Chondrocyte (in vitro differentiated cells): ENCODE measurements around the gene ZC3H12A. TPM values are rescaled to one million over a fixed set of nuclear protein-coding genes. Genes with fewer than 3 reads are reported as not detected.

Experiments used
- DNase-seq: peaks from one replicate; pipeline ENCODE4 v3.0.0; 2021; ENCODE audit warnings: mixed read lengths, low spot score
- H3K27ac Mint-ChIP-seq: one replicate; pipeline ENCODE4 v1.8.0; 2021; ENCODE audit warnings: mild to moderate bottlenecking, moderate library complexity, mixed read lengths; ENCODE audit not compliant: unreplicated experiment
- H3K27me3 Mint-ChIP-seq: 2 replicates; pipeline ENCODE4 v1.8.0; 2021; ENCODE audit warnings: low read depth, mixed read lengths
- H3K36me3 Mint-ChIP-seq: 2 replicates; pipeline ENCODE4 v1.8.0; 2021; ENCODE audit warnings: low read depth, mixed read lengths
- H3K4me1 Mint-ChIP-seq: 2 replicates; pipeline ENCODE4 v1.8.0; 2021; ENCODE audit warnings: low read depth, mild to moderate bottlenecking, mixed read lengths
- H3K4me3 Mint-ChIP-seq: one replicate; pipeline ENCODE4 v1.8.0; 2021; ENCODE audit warnings: mild to moderate bottlenecking, moderate library complexity, mixed read lengths; ENCODE audit not compliant: unreplicated experiment
- H3K9me3 Mint-ChIP-seq: 2 replicates; pipeline ENCODE4 v1.8.0; 2021; ENCODE audit warnings: low read depth, mixed read lengths
- CTCF ChIP-seq: fragments of 200-600 bp; sonication (generic); IDR thresholded peaks from 2 replicates; pipeline ENCODE4 v1.5.0; 2021; ENCODE audit warnings: antibody characterized with exemption, mild to moderate bottlenecking, moderate library complexity
- total RNA-seq: library from RNA; stranded (reverse); gene quantifications from 3 replicates; pipeline ENCODE4 v1.2.1, GENCODE V29; 2021

Gene ZC3H12A
- total RNA-seq, 1 donor from 2014 or later, result 6.9 TPM

GRCh38 chr1:37455516-37455915 is 18.9 kb upstream of the ZC3H12A start:
- TF ChIP-seq CTCF, result no peak
- Mint-ChIP-seq H3K4me1 (peaks cover 5% of the 10 kb centered on the region), H3K9me3 (no peaks in the 10 kb centered on the region), H3K4me3 (no peak overlapping the region), H3K36me3 (no peaks in the 10 kb centered on the region), H3K27me3 (no peaks in the 10 kb centered on the region), H3K27ac (peak overlapping the region; percentile 32)
- peak; percentile 46 for DNase-seq

- Mint-ChIP-seq H3K4me3 (no peak overlapping the region), H3K36me3 (no peaks in the 10 kb centered on the region), H3K27ac (no peak overlapping the region), H3K27me3 (no peaks in the 10 kb centered on the region), H3K9me3 (no peaks in the 10 kb centered on the region), H3K4me1 (peaks cover 5% of the 10 kb centered on the region)
- DNase-seq, result peak; percentile 15
- TF ChIP-seq CTCF, result no peak
These were observed 17.8 kb upstream of the ZC3H12A start for GRCh38 chr1:37456614-37457013.

- no peaks in the 10 kb centered on the region for H3K27me3 Mint-ChIP-seq
- H3K9me3 Mint-ChIP-seq, result no peaks in the 10 kb centered on the region
- TF ChIP-seq CTCF, result no peak
- H3K27ac Mint-ChIP-seq, result no peak overlapping the region
- no peak for DNase-seq
- peaks cover 5% of the 10 kb centered on the region for H3K4me1 Mint-ChIP-seq
- no peaks in the 10 kb centered on the region for H3K36me3 Mint-ChIP-seq
- no peak overlapping the region for H3K4me3 Mint-ChIP-seq
These were observed 15.8 kb upstream of the ZC3H12A start for GRCh38 chr1:37458551-37458950.

GRCh38 chr1:37461698-37462436 is 12.5 kb upstream of the ZC3H12A start:
- no peak for DNase-seq
- Mint-ChIP-seq H3K9me3 (no peaks in the 10 kb centered on the region), H3K27me3 (no peaks in the 10 kb centered on the region), H3K36me3 (no peaks in the 10 kb centered on the region), H3K4me1 (no peaks in the 10 kb centered on the region), H3K4me3 (no peak overlapping the region), H3K27ac (no peak overlapping the region)
- TF ChIP-seq CTCF, result no peak

- Mint-ChIP-seq H3K27me3 (no peaks in the 10 kb centered on the region), H3K4me3 (no peak overlapping the region), H3K9me3 (no peaks in the 10 kb centered on the region), H3K4me1 (peaks cover 4% of the 10 kb centered on the region), H3K36me3 (no peaks in the 10 kb centered on the region), H3K27ac (no peak overlapping the region)
- no peak for DNase-seq
- TF ChIP-seq CTCF, result no peak
These were observed 9.9 kb upstream of the ZC3H12A start for GRCh38 chr1:37464443-37464842.
